BLaER1 (cell line): Measurements from ENCODE around the gene HYLS1.
A peak's percentile ranks its signal among the peaks of the same experiment; 100 is the strongest.

Experiments
- H3K27ac ChIP-seq: shearing (Covaris generic); formaldehyde crosslinking; 2 replicates; pipeline ENCODE4 v1.8.1; 2022
- H3K27me3 ChIP-seq: shearing (Covaris generic); formaldehyde crosslinking; 2 replicates; pipeline ENCODE4 v1.8.1; 2022
- H3K36me3 ChIP-seq: shearing (Covaris generic); formaldehyde crosslinking; 2 replicates; pipeline ENCODE4 v1.8.1; 2022
- H3K4me1 ChIP-seq: shearing (Covaris generic); formaldehyde crosslinking; 2 replicates; pipeline ENCODE4 v1.8.1; 2022
- H3K4me2 ChIP-seq: shearing (Covaris generic); formaldehyde crosslinking; 2 replicates; pipeline ENCODE4 v1.8.1; 2022
- H3K4me3 ChIP-seq: shearing (Covaris generic); formaldehyde crosslinking; 2 replicates; pipeline ENCODE4 v1.8.1; 2022
- H3K9ac ChIP-seq: shearing (Covaris generic); formaldehyde crosslinking; 2 replicates; pipeline ENCODE4 v1.8.1; 2022
- H3K9me3 ChIP-seq: shearing (Covaris generic); formaldehyde crosslinking; 2 replicates; pipeline ENCODE4 v1.8.1; 2022
- H4K20me1 ChIP-seq: shearing (Covaris generic); formaldehyde crosslinking; 2 replicates; pipeline ENCODE4 v1.8.1; 2022
- Cebpa-rat ChIP-seq: shearing (Covaris generic); IDR thresholded peaks from 2 replicates; pipeline ENCODE4 v1.8.1; 2022

HYLS1 gene

DNA sequence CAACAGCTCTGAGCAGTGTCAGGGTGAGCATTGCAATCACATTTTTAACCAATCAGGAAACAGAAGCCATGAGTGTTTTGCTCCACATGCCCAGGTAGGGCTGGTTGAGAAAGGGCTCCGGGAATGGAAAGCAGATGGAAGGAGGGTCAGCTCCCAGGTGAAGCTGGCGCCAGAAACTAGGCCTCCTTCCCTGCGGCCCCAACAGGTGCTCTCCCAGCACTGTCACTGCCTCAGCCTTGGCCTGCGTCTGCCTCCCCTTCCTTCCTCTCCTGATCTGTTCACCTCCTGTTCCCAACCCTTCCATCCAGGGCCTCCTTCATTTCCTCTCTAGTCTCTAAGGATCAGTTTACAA, 53.8 kb downstream of the HYLS1 start:
- peak overlapping the region; percentile 64 for H3K27ac ChIP-seq
- H3K4me3 ChIP-seq = no peak overlapping the region
- no peaks in the 10 kb centered on the region for H3K36me3 ChIP-seq
- H3K27me3 ChIP-seq = no peaks in the 10 kb centered on the region
- H3K4me2 ChIP-seq = peak overlapping the region; percentile 73
- no peaks in the 10 kb centered on the region for H4K20me1 ChIP-seq
- no peaks in the 10 kb centered on the region for H3K9me3 ChIP-seq
- TF ChIP-seq Cebpa-rat = no peak
- peaks cover 42% of the 10 kb centered on the region for H3K4me1 ChIP-seq
- H3K9ac ChIP-seq = no peak overlapping the region; the same call in 1 of the 2 replicates

DNA sequence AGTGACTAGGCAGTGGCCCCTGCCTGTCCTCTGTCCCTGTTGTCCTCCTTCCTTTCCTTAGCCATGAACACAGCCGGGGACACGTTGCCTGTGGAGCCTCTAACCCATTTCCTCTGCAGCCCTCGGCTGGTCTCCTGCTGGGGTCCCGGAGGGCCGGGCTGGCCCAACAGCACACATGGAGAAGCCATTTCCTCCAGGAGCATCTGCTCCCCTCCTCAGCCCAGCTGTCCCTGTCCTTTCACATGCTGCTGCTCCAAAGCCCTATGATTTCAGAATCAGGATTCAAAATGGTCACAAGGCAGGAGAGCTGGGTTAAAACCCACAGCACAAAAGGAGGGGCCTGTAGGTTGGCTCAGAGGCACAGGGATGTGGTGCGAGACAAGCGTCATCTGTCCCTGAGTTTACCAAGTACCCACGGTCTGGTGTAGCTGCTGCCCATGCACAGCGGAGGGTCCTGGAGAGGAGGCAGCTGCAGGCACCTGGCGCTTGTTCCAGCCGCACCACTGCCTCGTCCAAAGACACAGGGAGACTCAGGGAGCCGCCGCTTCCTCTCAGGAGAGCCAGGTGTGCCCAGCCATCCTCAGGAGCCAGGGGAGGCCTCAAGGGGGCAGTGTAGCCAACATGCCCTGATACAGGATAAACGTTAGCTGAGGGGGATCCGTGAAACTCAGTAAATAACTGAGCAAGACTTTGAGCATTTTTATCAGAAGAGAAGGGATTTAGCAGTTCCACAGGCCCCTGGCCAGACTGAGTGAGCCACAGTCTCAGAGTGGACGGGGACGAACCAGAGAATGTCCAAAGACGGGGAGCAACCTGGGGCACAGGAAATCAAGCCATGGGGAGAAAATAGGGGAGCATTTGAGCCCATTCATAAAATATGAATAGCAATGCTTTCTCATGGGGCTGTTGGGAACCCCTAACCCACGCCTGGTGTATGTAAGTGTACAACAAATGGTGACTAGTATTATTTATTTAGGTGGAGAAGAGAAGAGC, 54.4 kb downstream of the HYLS1 start:
- H3K4me2 ChIP-seq = peak overlapping the region; percentile 73
- H3K27ac ChIP-seq = peak overlapping the region; percentile 64
- TF ChIP-seq Cebpa-rat = no peak
- H3K36me3 ChIP-seq = no peaks in the 10 kb centered on the region
- peak overlapping the region; percentile 7; the same call in 1 of the 2 replicates for H3K9ac ChIP-seq
- H3K4me3 ChIP-seq = no peak overlapping the region
- no peaks in the 10 kb centered on the region for H3K27me3 ChIP-seq
- no peaks in the 10 kb centered on the region for H4K20me1 ChIP-seq
- no peaks in the 10 kb centered on the region for H3K9me3 ChIP-seq
- peaks cover 49% of the 10 kb centered on the region for H3K4me1 ChIP-seq

DNA sequence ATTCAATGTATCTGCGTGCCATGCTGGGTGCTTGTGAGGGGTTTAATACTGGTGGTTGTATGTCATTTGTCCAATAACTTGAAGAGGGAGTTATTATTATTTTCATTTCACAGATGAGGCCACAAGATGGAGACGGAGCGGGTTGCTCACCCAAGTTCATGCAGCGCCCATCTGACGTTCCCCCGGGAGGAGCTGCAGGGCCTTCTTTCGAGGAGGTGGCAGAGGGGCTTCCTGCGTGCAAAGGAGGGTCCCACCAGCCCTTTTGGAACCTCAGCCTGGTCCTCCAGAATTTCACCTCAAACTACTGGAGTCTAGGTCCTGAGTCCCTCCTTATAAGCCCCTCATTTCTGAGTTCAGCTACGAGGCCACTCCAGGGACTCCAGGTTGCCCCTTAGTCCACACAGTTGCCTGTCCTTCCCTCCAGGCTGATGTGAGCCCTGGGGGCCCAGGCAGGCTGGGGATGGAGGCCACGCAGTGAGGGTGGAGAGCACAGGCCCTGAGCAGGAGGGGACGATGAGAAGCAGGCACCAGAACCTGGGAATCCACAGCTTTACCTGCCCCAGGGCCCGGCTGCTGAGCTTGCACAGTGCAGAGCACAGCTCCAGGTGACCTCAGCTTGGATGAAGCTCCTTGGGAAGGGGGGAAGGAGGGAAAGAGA, 55.4 kb downstream of the HYLS1 start:
- peaks cover 58% of the 10 kb centered on the region for H3K4me1 ChIP-seq
- no peaks in the 10 kb centered on the region for H3K27me3 ChIP-seq
- no peaks in the 10 kb centered on the region for H3K36me3 ChIP-seq
- no peak overlapping the region for H3K4me3 ChIP-seq
- peak overlapping the region; percentile 73 for H3K4me2 ChIP-seq
- TF ChIP-seq Cebpa-rat = no peak
- no peaks in the 10 kb centered on the region for H4K20me1 ChIP-seq
- H3K9me3 ChIP-seq = no peaks in the 10 kb centered on the region
- no peak overlapping the region for H3K27ac ChIP-seq
- no peak overlapping the region for H3K9ac ChIP-seq

DNA sequence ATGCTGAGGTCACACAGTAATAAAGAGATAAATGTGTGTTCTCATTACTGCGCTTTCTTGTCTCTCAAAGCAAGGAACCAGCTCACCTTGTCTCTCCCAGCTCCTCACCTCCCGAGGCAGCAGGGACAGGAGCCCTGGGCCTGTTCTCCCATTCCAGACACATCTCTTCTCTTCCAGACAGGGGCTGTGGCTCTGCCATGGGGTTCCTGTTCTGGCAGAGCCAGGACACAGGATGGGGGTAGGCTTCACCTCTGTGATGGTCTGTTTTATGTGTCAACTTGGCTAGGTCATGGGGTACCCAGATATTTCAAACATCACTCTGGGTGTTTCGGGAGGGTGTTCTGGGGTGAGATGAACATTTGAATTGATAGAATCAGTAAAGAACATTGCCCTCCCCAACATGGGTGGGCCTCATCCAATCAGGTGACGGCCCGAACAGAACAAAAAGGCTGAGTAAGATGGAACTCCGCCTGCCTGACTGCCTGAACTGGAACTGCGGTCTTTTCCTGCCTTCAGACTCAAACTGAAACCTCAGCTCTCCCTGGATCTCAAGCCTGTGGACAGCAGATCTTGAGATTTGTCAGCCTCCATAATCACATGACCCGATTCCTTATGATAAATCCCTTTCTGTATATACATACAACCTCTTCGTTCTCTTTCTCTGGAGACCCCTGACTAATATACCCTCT, 56.3 kb downstream of the HYLS1 start:
- H3K27me3 ChIP-seq = no peaks in the 10 kb centered on the region
- no peak overlapping the region for H3K9ac ChIP-seq
- peaks cover 60% of the 10 kb centered on the region for H3K4me1 ChIP-seq
- no peak overlapping the region for H3K4me2 ChIP-seq
- H3K4me3 ChIP-seq = no peak overlapping the region
- no peaks in the 10 kb centered on the region for H4K20me1 ChIP-seq
- H3K36me3 ChIP-seq = no peaks in the 10 kb centered on the region
- no peak overlapping the region for H3K27ac ChIP-seq
- no peaks in the 10 kb centered on the region for H3K9me3 ChIP-seq
- no peak for TF ChIP-seq Cebpa-rat

- no peak overlapping the region for H3K4me2 ChIP-seq
- no peaks in the 10 kb centered on the region for H3K27me3 ChIP-seq
- no peak for TF ChIP-seq Cebpa-rat
- no peaks in the 10 kb centered on the region for H3K9me3 ChIP-seq
- no peaks in the 10 kb centered on the region for H4K20me1 ChIP-seq
- H3K4me1 ChIP-seq = peaks cover 58% of the 10 kb centered on the region
- H3K4me3 ChIP-seq = no peak overlapping the region
- no peak overlapping the region for H3K27ac ChIP-seq
- no peak overlapping the region for H3K9ac ChIP-seq
- H3K36me3 ChIP-seq = no peaks in the 10 kb centered on the region
Observed at GRCh38 chr11:125944350-125945010, 57.0 kb downstream of the HYLS1 start.

- no peak for TF ChIP-seq Cebpa-rat
Observed at GRCh38 chr11:125945011-125945796, 57.7 kb downstream of the HYLS1 start.

DNA sequence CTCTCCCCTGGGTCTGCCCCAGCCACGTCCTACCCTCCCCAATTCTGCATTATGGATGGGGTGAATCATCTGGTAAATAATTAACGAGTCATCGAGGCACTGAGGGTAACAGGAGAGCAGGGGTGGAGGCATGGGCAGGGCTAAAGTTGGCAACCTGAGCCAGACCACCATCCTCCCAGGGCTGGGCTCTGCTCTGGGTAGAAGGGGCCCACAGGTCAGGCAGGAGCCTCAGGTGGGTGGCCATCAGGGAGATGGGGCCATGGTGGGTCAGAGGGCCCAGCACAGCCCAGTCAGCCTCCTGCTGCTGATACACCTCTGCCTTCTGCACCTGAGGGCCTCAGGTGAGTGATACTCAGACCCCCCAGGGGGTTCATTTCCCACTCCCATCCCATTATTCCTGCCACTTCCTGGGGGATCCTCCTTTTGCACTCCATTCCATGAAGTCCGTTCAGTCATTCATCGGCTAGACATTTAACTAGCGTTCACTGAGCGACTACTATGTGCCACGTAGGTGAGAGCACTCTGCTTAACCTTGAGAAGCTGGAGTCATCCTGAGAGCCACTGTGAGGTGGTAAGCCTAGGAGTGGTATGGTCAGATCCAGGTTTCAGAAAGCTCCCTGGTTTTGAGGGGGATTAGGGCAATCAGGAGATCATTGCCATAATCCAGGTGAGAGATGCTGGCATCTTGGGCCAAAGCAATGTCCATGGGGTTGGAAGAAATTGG, 58.5 kb downstream of the HYLS1 start, which contains the start of gene VSIG10L2:
VSIG10L2 (plus strand) TSS at position 248 of the 724 bp plus-strand sequence; CDS start at position 260, 12 bp downstream.
- no peak for TF ChIP-seq Cebpa-rat
- Histone ChIP-seq H3K9ac (no peak within 1 kb of the TSS), H3K4me1 (peaks cover 65% of the 10 kb centered on the region), H3K36me3 (no peaks in the 10 kb centered on the region), H3K27ac (peak within 1 kb of the TSS; percentile 78), H3K27me3 (no peaks in the 10 kb centered on the region), H3K4me3 (no peak within 1 kb of the TSS), H3K4me2 (peak within 1 kb of the TSS; percentile 89), H3K9me3 (no peaks in the 10 kb centered on the region), H4K20me1 (no peaks in the 10 kb centered on the region)

More at GRCh38 chr11:125945011-125945796, 57.7 kb downstream of the HYLS1 start:
- H3K4me2 ChIP-seq = 0 out of 2 replicates have a peak overlapping the region, but pooled peaks have one; percentile 9
- H3K4me1 ChIP-seq = peaks cover 58% of the 10 kb centered on the region
- H3K36me3 ChIP-seq = no peaks in the 10 kb centered on the region
- no peaks in the 10 kb centered on the region for H3K27me3 ChIP-seq
- H3K27ac ChIP-seq = no peak overlapping the region
- no peaks in the 10 kb centered on the region for H4K20me1 ChIP-seq
- no peak overlapping the region for H3K9ac ChIP-seq
- H3K9me3 ChIP-seq = no peaks in the 10 kb centered on the region
- no peak overlapping the region for H3K4me3 ChIP-seq

GRCh38 chr11:125946712-125947418, 59.4 kb downstream of the HYLS1 start:
- Histone ChIP-seq H3K27me3 (no peaks in the 10 kb centered on the region), H3K4me1 (peaks cover 60% of the 10 kb centered on the region), H4K20me1 (no peaks in the 10 kb centered on the region), H3K9me3 (no peaks in the 10 kb centered on the region), H3K4me2 (peak overlapping the region; percentile 89), H3K9ac (peak overlapping the region; percentile 36), H3K4me3 (0 out of 2 replicates have a peak overlapping the region, but pooled peaks have one; percentile 32), H3K36me3 (no peaks in the 10 kb centered on the region), H3K27ac (peak overlapping the region; percentile 78)
- TF ChIP-seq Cebpa-rat = no peak
